Activated CD4-positive, alpha-beta T cell treated with anti-CD3 and anti-CD28 coated beads, Interleukin-2, Interleukin-4, amounts not matched to agents 100 ng/mL and 50 ng/mL, durations not matched to agents 16 hours and 8 hours (primary cell): ENCODE data around the gene ITIH5.

Experiments used
- DNase-seq: peaks from one replicate; pipeline ENCODE4 v3.0.0-alpha.2; 2020; ENCODE audit warnings: low spot score

Gene ITIH5

GRCh38 chr10:7547206-7547605 lies 119.6 kb downstream of the ITIH5 start:
- no peak for DNase-seq

GRCh38 chr10:7546385-7546967 lies 120.3 kb downstream of the ITIH5 start:
- no peak for DNase-seq

- no peak for DNase-seq
Observed at GRCh38 chr10:7545792-7546191, 121.0 kb downstream of the ITIH5 start.

GRCh38 chr10:7545261-7545660 lies 121.5 kb downstream of the ITIH5 start:
- no peak for DNase-seq

GRCh38 chr10:7544203-7544602 lies 122.6 kb downstream of the ITIH5 start:
- no peak for DNase-seq

- no peak for DNase-seq
Observed at GRCh38 chr10:7542189-7542914, 124.4 kb downstream of the ITIH5 start.

- DNase-seq, result no peak
Observed at GRCh38 chr10:7541137-7542087, 125.4 kb downstream of the ITIH5 start.

- no peak for DNase-seq
Observed at GRCh38 chr10:7538970-7539654, 127.7 kb downstream of the ITIH5 start.

- no peak for DNase-seq
Observed at GRCh38 chr10:7537126-7537525, 129.6 kb downstream of the ITIH5 start.

- DNase-seq, result no peak
Observed at GRCh38 chr10:7534480-7534852, 132.3 kb downstream of the ITIH5 start.

GRCh38 chr10:7533657-7534479 lies 132.9 kb downstream of the ITIH5 start:
- no peak for DNase-seq

GRCh38 chr10:7532723-7533498 lies 133.9 kb downstream of the ITIH5 start:
- no peak for DNase-seq

- DNase-seq, result no peak
Observed at GRCh38 chr10:7529638-7530037, 137.1 kb downstream of the ITIH5 start.

- DNase-seq, result no peak
Observed at GRCh38 chr10:7527468-7527867, 139.3 kb downstream of the ITIH5 start.

- DNase-seq, result no peak
Observed at GRCh38 chr10:7526017-7526400, 140.8 kb downstream of the ITIH5 start.

GRCh38 chr10:7525314-7526016 lies 141.3 kb downstream of the ITIH5 start:
- peak; percentile 77 for DNase-seq

GRCh38 chr10:7523656-7524055 lies 143.1 kb downstream of the ITIH5 start:
- DNase-seq, result no peak

GRCh38 chr10:7520507-7521485 lies 146.0 kb downstream of the ITIH5 start:
- no peak for DNase-seq

- DNase-seq, result no peak
Observed at GRCh38 chr10:7519351-7519750, 147.4 kb downstream of the ITIH5 start.
